C4-2B (cell line): ENCODE results near the gene RCSD1.

Experiments used
- H3K27ac ChIP-seq: fragments of 450-650 bp; 2 replicates; pipeline ENCODE4 v1.5.1; 2017
- ZFX ChIP-seq: fragments of 450-650 bp; IDR thresholded peaks from 2 replicates; pipeline ENCODE4 v1.6.1; 2017
- TF ChIP-seq, protein P1 (sequence below): fragments of 450-650 bp; conservative IDR thresholded peaks from 2 replicates; pipeline ENCODE4 v1.5.1; 2017; ENCODE audit warnings: mild to moderate bottlenecking

The RCSD1 gene

GRCh38 chr1:167635156-167635648, 5.2 kb downstream of the RCSD1 start:
- H3K27ac ChIP-seq = no peak overlapping the region
- no peak for TF ChIP-seq ZFX
- TF ChIP-seq, protein P1, sequence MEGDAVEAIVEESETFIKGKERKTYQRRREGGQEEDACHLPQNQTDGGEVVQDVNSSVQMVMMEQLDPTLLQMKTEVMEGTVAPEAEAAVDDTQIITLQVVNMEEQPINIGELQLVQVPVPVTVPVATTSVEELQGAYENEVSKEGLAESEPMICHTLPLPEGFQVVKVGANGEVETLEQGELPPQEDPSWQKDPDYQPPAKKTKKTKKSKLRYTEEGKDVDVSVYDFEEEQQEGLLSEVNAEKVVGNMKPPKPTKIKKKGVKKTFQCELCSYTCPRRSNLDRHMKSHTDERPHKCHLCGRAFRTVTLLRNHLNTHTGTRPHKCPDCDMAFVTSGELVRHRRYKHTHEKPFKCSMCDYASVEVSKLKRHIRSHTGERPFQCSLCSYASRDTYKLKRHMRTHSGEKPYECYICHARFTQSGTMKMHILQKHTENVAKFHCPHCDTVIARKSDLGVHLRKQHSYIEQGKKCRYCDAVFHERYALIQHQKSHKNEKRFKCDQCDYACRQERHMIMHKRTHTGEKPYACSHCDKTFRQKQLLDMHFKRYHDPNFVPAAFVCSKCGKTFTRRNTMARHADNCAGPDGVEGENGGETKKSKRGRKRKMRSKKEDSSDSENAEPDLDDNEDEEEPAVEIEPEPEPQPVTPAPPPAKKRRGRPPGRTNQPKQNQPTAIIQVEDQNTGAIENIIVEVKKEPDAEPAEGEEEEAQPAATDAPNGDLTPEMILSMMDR = no peak

GRCh38 chr1:167635941-167636340, 5.9 kb downstream of the RCSD1 start:
- H3K27ac ChIP-seq = no peak overlapping the region
- no peak for TF ChIP-seq ZFX
- TF ChIP-seq, protein P1 = no peak

DNA sequence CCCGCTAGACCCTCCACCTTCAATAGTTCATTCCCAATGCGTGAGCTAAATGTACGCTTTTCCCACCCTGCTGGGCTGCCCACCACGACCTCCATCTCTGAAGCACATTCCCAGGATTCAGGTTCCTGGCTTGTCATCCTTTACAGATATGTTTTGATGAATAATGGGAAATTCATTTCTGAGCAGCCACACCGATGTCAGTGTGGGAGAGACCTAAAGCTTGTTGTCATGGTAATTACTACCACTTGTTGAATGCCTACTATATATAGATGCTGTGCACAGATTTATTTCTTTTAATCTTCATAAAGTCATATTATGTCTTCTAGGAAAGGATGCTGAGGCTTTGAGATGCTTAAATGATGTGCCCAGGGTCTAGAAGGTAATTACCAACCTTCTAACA, 8.0 kb downstream of the RCSD1 start:
- H3K27ac ChIP-seq = no peak overlapping the region

DNA sequence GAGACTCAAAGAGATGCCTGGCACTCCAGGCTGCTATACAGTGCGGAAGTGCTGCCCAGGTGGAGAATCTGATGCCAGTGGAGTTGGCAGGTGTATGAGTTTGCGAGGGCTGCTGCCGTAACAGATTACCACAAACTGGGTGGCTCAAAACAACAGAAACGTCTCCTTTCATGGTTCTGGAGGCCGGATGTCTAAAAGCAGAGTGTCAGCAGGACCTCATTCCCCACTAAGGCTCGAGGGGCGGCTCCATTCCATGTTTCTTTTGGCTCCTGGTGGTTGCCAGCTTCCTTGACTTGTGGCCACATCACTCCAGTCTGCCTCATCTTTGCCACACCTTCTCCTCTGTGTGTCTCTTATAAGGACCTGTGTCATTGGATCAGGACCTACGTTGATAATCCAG, 10.0 kb downstream of the RCSD1 start:
- no peak overlapping the region for H3K27ac ChIP-seq

More for the DNA sequence above, 8.0 kb downstream of the RCSD1 start:
- TF ChIP-seq ZFX = no peak
- TF ChIP-seq, protein P1 = no peak

DNA sequence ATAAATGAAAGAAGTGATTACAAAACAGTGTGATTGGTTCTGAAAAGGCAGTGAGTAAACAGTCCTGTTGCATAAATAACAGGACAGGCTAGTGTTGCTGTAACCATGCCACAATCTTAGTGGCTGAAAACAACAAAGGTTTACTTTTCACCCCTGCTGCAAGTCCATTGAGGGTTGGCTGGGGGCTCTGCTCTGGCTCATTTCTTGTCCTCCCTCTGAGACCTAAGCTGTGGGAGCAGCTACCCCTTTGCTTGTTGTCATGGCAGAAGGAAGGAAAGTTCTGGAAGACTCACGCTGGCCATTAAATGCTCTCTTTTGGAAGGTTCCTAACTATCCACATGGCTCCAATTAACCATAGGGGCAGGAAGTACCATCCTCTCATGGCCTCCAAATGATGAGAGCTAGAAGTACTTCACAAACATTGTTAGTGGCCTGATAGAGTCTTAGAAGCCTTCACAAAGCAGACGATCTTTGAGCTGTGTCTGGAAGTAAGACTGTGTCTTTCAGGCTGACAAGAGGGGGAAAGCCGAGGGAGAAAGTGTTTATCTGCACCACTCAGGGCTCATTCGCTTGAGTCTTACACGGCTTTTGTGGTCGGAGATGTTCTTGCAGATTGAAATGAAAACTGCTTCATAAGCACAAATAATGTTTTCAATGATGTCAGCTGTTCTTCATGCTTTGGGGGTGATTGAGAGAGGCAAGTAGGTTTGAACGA, 11.9 kb downstream of the RCSD1 start:
- no peak overlapping the region for H3K27ac ChIP-seq
- TF ChIP-seq, protein P1 = no peak
- no peak for TF ChIP-seq ZFX

More for the DNA sequence above, 10.0 kb downstream of the RCSD1 start:
- TF ChIP-seq, protein P1 = no peak
- TF ChIP-seq ZFX = no peak

- no peak for TF ChIP-seq ZFX
- TF ChIP-seq, protein P1 = no peak
- H3K27ac ChIP-seq = no peak overlapping the region
These were observed 12.4 kb downstream of the RCSD1 start for GRCh38 chr1:167642501-167642826.

DNA sequence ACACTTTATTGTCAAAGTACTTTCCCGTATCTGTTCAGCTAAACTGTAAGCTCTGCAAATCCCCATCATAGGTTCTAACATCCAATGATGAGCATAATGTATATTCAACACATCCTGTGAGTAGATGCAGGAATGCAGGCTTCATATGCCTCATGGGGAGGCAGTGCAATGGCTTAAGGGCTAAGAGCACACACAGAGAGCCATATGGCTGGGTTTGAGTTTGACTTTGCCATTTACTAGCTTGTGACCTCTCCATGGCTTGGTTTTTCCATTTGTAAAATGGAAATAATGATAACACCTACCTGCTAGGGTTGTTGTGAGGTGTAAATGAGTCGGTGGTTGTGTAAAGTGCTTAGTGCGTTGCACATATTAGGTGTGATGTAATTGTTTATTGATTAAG, 13.4 kb downstream of the RCSD1 start:
- TF ChIP-seq ZFX = no peak
- TF ChIP-seq, protein P1 = no peak
- no peak overlapping the region for H3K27ac ChIP-seq
